ENCODE measurements around the gene TTC31. TPM values are rescaled to one million over a fixed set of nuclear protein-coding genes. Genes with fewer than 3 reads are reported as not detected.
"Not testable (repeated sequence)": the region's sequence is repeated elsewhere in the genome, so short reads cannot be mapped to it uniquely, and the experiment has no call there.

The TTC31 gene
- total RNA-seq, 2 experiments from 2014 or later, result 20.6 to 26.1 TPM

DNA sequence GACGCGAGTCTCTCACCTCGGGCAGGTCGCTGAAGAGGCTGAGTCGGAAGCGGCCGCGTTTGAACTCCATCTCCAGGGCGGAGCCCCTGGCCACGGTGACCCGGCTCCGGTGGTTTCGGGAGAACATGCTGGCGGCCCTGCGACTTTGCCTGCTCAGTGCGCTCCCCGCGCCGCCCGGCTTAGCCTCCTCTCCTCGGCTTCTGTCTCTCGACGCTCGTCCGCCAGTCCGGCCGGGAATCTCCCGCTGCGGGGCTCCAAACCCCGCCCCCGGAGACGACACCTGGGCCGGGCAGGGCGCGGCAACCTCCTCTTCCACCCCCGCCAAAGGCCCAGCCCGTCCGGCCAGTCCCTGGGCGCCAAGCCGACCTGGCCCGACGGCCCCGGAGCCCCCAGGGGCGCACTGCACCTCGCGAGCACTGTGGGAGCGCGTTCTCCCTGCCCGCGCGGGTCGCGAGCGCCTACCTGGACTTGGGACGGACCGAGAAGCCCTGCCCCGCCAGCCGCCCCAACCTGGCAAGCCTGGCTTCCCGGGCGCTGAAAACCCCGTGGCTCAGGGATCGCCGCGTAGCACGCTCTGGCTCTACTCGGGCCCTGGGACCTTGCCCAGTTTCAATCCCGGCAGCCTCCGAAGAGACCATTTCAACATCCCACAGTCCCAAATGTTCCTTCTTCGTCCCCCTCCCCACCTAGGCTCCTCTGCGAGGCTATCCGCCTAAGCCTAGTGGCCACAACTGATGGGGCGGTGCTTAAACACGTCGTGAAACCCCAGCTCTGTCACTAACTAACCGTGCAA, 41.0 kb upstream of the TTC31 start, which contains the start of gene RTKN:
RTKN (minus strand) TSS at position 248 of the 793 bp plus-strand sequence; CDS start at position 127, 121 bp downstream.
- CTCF ChIA-PET, result no interaction called here

DNA sequence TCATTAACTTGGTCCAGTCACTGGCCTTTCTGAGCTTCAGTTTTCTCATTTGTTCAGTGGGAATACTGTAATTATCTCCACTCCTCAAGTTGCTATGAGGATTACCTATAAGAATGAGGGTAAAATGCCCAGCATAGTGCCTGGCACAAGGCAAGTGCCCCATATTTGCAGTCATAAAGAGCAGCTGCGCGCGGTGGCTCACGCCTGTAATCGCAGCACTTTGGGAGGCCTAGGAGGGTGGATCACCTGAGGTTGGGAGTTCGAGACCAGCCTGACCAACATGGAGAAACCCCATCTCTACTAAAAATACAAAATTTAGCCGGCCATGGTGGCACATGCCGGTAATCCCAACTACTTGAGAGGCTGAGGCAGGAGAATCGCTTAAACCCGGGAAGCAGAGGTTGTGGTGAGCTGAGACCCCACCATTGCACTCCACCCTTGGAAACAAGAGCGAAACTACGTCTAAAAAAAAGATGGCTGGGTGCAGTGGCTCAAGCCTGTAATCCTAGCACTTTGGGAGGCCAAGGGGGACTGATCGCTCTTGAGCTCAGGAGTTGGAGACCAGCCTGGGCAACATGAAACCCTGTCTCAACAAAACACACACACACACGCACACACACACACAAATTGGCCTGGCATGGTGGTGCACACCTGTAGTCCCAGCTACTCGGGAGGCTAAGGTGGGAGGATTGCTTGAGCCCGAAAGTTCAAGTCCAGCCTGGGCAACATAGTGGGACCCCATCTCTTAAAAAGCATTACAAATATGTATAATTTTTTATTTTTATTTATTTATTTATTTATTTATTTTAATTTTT, 40.2 kb upstream of the TTC31 start:
- Histone ChIP-seq H3K4me1 (ENCODE audit: insufficient read depth, low read length) (peaks cover 27% of the 10 kb centered on the region), H3K9me3 (ENCODE audit: control insufficient read depth in 1 of 2, insufficient read depth in 1 of 2, low read length in 2 of 2) (peaks cover 0 to 27% of the 10 kb centered on the region in 2 experiments), H3K27me3 (ENCODE audit: control insufficient read depth in 1 of 2, insufficient read depth in 2 of 2, low read length in 2 of 2) (peaks cover 37 to 40% of the 10 kb centered on the region in 2 experiments)
- ATAC-seq (ENCODE audit: poor library complexity); DNase-seq; H3K4me1 Mint-ChIP-seq (ENCODE audit: low read depth); CTCF ChIA-PET; H3K36me3 Mint-ChIP-seq (ENCODE audit: low read depth); POLR2A ChIA-PET; H3K27ac Mint-ChIP-seq; intact Hi-C loops (cut with DNase I, micrococcal nuclease); H3K36me3 ChIP-seq (ENCODE audit: insufficient read depth, low read length); H3K9me3 Mint-ChIP-seq; H3K4me3 ChIP-seq (ENCODE audit: low read length); H3K27ac ChIP-seq (ENCODE audit: low read depth in 1 of 2, low read length in 2 of 2): not testable (repeated sequence)
- Mint-ChIP-seq H3K4me3 (peak overlapping the region; percentile 76), H3K27me3 (peaks cover 56% of the 10 kb centered on the region)

More for the DNA sequence above, 41.0 kb upstream of the TTC31 start, which contains the start of gene RTKN:
- H3K9me3 Mint-ChIP-seq, result no peaks in the 10 kb centered on the region
- Histone ChIP-seq H3K4me3 (ENCODE audit: low read length) (peak within 1 kb of the TSS; percentile 45), H3K4me1 (ENCODE audit: insufficient read depth, low read length) (peaks cover 27% of the 10 kb centered on the region), H3K27ac (ENCODE audit: low read depth in 1 of 2, low read length in 2 of 2) (no peak within 1 kb of the TSS), H3K36me3 (ENCODE audit: insufficient read depth, low read length) (no peaks in the 10 kb centered on the region), H3K27me3 (ENCODE audit: control insufficient read depth in 1 of 2, insufficient read depth in 2 of 2, low read length in 2 of 2) (peaks cover 37 to 40% of the 10 kb centered on the region in 2 experiments), H3K9me3 (ENCODE audit: control insufficient read depth in 1 of 2, insufficient read depth in 1 of 2, low read length in 2 of 2) (peaks cover 0 to 27% of the 10 kb centered on the region in 2 experiments)
- ATAC-seq (ENCODE audit: poor library complexity), result peak; percentile 36
- peaks cover 56% of the 10 kb centered on the region for H3K27me3 Mint-ChIP-seq
- no peak within 1 kb of the TSS for H3K27ac Mint-ChIP-seq
- POLR2A ChIA-PET, result no interaction called here
- intact Hi-C loops (cut with DNase I, micrococcal nuclease), result loop anchor here in 1 of 2 experiments (1.0 kb wide), 1 partner anchor 26 kb away; no protein-coding TSS in a partner anchor
- H3K4me1 Mint-ChIP-seq (ENCODE audit: low read depth), result peaks cover 8% of the 10 kb centered on the region
- TF ChIP-seq, protein P1, sequence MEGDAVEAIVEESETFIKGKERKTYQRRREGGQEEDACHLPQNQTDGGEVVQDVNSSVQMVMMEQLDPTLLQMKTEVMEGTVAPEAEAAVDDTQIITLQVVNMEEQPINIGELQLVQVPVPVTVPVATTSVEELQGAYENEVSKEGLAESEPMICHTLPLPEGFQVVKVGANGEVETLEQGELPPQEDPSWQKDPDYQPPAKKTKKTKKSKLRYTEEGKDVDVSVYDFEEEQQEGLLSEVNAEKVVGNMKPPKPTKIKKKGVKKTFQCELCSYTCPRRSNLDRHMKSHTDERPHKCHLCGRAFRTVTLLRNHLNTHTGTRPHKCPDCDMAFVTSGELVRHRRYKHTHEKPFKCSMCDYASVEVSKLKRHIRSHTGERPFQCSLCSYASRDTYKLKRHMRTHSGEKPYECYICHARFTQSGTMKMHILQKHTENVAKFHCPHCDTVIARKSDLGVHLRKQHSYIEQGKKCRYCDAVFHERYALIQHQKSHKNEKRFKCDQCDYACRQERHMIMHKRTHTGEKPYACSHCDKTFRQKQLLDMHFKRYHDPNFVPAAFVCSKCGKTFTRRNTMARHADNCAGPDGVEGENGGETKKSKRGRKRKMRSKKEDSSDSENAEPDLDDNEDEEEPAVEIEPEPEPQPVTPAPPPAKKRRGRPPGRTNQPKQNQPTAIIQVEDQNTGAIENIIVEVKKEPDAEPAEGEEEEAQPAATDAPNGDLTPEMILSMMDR (IDR thresholded peaks at IDR 0.05), result no peak
- peak within 1 kb of the TSS; percentile 76 for H3K4me3 Mint-ChIP-seq
- no peaks in the 10 kb centered on the region for H3K36me3 Mint-ChIP-seq (ENCODE audit: low read depth)
- peak in 4 of 14 experiments; percentile 25 to 68 (median 46) for DNase-seq

DNA sequence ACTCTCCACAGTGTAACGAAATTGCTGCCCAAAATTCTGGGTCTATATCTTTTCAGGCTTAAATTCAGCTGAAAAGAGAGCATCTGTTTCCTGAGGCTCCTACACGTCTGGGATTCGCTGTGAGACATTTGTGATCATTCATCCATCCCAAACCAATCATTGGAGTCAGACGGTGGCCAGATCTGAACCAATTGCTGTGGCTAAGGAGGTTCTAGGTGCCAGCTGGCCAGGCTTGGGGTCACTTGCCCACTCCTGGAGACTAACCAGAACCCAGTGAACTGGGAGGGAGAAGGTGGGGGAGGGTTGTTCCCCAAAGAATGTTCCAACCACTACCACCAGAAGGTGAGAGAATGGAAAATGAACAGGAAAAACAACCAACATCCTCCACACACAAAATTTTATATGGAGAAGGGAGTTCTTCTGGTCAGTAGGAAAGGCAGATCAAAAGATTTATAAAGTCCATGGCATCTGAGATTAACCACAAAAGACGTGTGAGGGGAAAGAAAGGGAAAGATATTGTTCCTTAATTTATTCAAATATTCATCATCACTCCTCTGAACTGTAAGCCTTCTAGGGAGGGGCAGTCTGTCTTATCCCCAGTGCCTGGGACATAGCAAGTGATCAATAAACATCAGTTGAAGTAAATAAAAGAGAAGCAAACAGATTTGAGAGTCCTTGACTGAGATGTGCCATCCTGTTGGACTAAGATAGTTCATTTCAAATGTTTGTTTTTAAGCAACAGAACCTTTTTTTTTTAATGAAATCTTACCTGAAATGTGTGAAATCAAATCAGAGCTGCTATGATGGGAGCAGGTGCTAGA, 38.2 kb upstream of the TTC31 start:
- H3K4me1 Mint-ChIP-seq (ENCODE audit: low read depth), result peaks cover 8% of the 10 kb centered on the region
- peaks cover 37% of the 10 kb centered on the region for H3K27me3 Mint-ChIP-seq
- no peak for ATAC-seq (ENCODE audit: poor library complexity)
- intact Hi-C loops (cut with DNase I, micrococcal nuclease), result no loop called here
- H3K27ac ChIP-seq (ENCODE audit: low read depth in 1 of 2, low read length in 2 of 2), result no peak overlapping the region
- TF ChIP-seq, protein P1 (IDR thresholded peaks at IDR 0.05), result no peak
- H3K4me3 ChIP-seq (ENCODE audit: low read length), result no peak overlapping the region
- ChIA-PET POLR2A (no interaction called here), CTCF (interaction anchor here (0.6 kb wide), 1 partner anchor 19 kb away, joined by 3 read pairs; no protein-coding TSS in a partner anchor)
- peaks cover 27% of the 10 kb centered on the region for H3K4me1 ChIP-seq (ENCODE audit: insufficient read depth, low read length)
- H3K27me3 ChIP-seq (ENCODE audit: control insufficient read depth in 1 of 2, insufficient read depth in 2 of 2, low read length in 2 of 2), result peaks cover 31 to 36% of the 10 kb centered on the region in 2 experiments
- H3K4me3 Mint-ChIP-seq, result no peak overlapping the region
- no peak overlapping the region for H3K27ac Mint-ChIP-seq
- H3K9me3 ChIP-seq (ENCODE audit: control insufficient read depth in 1 of 2, insufficient read depth in 1 of 2, low read length in 2 of 2), result peaks cover 0 to 26% of the 10 kb centered on the region in 2 experiments
- H3K36me3 Mint-ChIP-seq (ENCODE audit: low read depth), result no peaks in the 10 kb centered on the region
- DNase-seq, result no peak
- H3K36me3 ChIP-seq (ENCODE audit: insufficient read depth, low read length), result no peaks in the 10 kb centered on the region
- no peaks in the 10 kb centered on the region for H3K9me3 Mint-ChIP-seq
